Liver (tissue), 3 donors: ENCODE data around the gene SPECC1L.
"Not testable (repeated sequence)": the region's sequence is repeated elsewhere in the genome, so short reads cannot be mapped to it uniquely, and the experiment has no call there.

Experiments used
- CTCF ChIP-seq: fragments of 150-350 bp; IDR thresholded peaks from 2 replicates; pipeline ENCODE4 v1.5.1; 2017; ENCODE audit warnings: improper control_type of control experiment, low read depth, low read length; ENCODE audit not compliant: missing input control
- EGR1 ChIP-seq, 2 donors: IDR thresholded peaks; 2 replicates each; pipeline ENCODE4 v1.6.1; 2016 to 2018; ENCODE audit warnings: antibody characterized with exemption in 2 of 2, low read depth in 2 of 2
- GABPA ChIP-seq, 2 donors: IDR thresholded peaks in 1 of 2; conservative IDR thresholded peaks in 1 of 2; 2 replicates each; pipeline ENCODE4 v1.6.1; 2016; ENCODE audit warnings: antibody characterized with exemption in 2 of 2, mild to moderate bottlenecking in 1 of 2, moderate library complexity in 1 of 2
- HNF4A ChIP-seq, 2 donors: conservative IDR thresholded peaks; 2 replicates each; pipeline ENCODE4 v1.6.1; 2016; ENCODE audit warnings: antibody characterized with exemption in 2 of 2, mild to moderate bottlenecking in 2 of 2
- JUND ChIP-seq, 2 donors: IDR thresholded peaks; 2 replicates each; pipeline ENCODE4 v1.6.1; 2016; ENCODE audit warnings: antibody characterized with exemption in 2 of 2
- SP1 ChIP-seq: IDR thresholded peaks from 2 replicates; pipeline ENCODE4 v1.6.1; 2018; ENCODE audit warnings: antibody characterized with exemption, mild to moderate bottlenecking
- TAF1 ChIP-seq: conservative IDR thresholded peaks from 2 replicates; pipeline ENCODE4 v1.6.1; 2016; ENCODE audit warnings: antibody characterized with exemption, mild to moderate bottlenecking
- ZBTB33 ChIP-seq: IDR thresholded peaks from 2 replicates; pipeline ENCODE4 v1.6.1; 2016; ENCODE audit warnings: antibody characterized with exemption
- TF ChIP-seq, protein P1 (sequence below): IDR thresholded peaks from 2 replicates; pipeline ENCODE4 v1.6.1; 2016; ENCODE audit warnings: antibody characterized with exemption, mild to moderate bottlenecking
- donor health status: healthy.
- donor health status: healthy.

DNA sequence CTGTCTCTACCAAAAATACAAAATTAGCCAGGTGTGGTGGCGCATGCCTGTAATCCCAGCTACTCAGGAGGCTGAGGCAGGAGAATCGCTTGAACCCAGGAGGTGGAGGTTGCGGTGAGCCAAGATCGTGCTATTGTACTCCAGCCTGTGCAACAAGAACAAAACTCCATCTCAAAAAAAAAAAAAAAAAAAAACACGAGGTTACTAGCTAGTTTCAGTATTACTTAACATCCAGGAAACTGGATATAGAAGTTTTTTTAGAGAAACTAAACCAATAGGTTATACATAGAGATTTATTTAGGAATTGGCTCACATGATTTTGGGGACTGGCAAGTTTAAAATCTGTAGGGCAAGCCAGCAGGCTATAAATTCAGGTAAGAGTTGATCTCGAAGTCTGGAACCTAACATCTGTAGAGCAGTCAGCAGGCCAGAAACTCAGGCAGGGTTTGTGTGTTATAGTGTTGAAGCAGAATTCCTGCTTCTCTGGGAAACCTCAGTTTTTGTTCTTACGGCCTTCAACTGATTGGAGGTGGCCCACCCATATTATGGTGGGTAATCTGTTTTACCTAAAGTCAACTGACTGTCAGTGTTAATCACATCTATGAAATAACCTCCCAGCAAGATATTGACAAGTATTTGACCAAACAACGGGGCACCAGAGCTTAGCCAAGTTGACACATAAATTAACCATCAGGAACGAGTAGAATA lies 29.5 kb upstream of the SPECC1L start:
- TF ChIP-seq CTCF; JUND (IDR thresholded peaks at IDR 0.05); TAF1; HNF4A (conservative IDR thresholded peaks at IDR 0.05); EGR1 (IDR thresholded peaks at IDR 0.05; ENCODE audit: low read depth in 2 of 2); GABPA (IDR thresholded peaks at IDR 0.05 in 1 of 2, conservative IDR thresholded peaks at IDR 0.05 in 1 of 2); ZBTB33; SP1: not testable (repeated sequence)
- TF ChIP-seq, protein P1, sequence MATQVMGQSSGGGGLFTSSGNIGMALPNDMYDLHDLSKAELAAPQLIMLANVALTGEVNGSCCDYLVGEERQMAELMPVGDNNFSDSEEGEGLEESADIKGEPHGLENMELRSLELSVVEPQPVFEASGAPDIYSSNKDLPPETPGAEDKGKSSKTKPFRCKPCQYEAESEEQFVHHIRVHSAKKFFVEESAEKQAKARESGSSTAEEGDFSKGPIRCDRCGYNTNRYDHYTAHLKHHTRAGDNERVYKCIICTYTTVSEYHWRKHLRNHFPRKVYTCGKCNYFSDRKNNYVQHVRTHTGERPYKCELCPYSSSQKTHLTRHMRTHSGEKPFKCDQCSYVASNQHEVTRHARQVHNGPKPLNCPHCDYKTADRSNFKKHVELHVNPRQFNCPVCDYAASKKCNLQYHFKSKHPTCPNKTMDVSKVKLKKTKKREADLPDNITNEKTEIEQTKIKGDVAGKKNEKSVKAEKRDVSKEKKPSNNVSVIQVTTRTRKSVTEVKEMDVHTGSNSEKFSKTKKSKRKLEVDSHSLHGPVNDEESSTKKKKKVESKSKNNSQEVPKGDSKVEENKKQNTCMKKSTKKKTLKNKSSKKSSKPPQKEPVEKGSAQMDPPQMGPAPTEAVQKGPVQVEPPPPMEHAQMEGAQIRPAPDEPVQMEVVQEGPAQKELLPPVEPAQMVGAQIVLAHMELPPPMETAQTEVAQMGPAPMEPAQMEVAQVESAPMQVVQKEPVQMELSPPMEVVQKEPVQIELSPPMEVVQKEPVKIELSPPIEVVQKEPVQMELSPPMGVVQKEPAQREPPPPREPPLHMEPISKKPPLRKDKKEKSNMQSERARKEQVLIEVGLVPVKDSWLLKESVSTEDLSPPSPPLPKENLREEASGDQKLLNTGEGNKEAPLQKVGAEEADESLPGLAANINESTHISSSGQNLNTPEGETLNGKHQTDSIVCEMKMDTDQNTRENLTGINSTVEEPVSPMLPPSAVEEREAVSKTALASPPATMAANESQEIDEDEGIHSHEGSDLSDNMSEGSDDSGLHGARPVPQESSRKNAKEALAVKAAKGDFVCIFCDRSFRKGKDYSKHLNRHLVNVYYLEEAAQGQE: not testable (repeated sequence)
